Chondrocyte (in vitro differentiated cells): ENCODE measurements around the gene ARMC9. TPM values are rescaled to one million over a fixed set of nuclear protein-coding genes. Genes with fewer than 3 reads are reported as not detected.
A peak's percentile ranks its signal among the peaks of the same experiment; 100 is the strongest.

Experiments used
- DNase-seq: peaks from one replicate; pipeline ENCODE4 v3.0.0; 2021; ENCODE audit warnings: mixed read lengths, low spot score
- H3K27ac Mint-ChIP-seq: one replicate; pipeline ENCODE4 v1.8.0; 2021; ENCODE audit warnings: mild to moderate bottlenecking, moderate library complexity, mixed read lengths; ENCODE audit not compliant: unreplicated experiment
- H3K27me3 Mint-ChIP-seq: 2 replicates; pipeline ENCODE4 v1.8.0; 2021; ENCODE audit warnings: low read depth, mixed read lengths
- H3K36me3 Mint-ChIP-seq: 2 replicates; pipeline ENCODE4 v1.8.0; 2021; ENCODE audit warnings: low read depth, mixed read lengths
- H3K4me1 Mint-ChIP-seq: 2 replicates; pipeline ENCODE4 v1.8.0; 2021; ENCODE audit warnings: low read depth, mild to moderate bottlenecking, mixed read lengths
- H3K4me3 Mint-ChIP-seq: one replicate; pipeline ENCODE4 v1.8.0; 2021; ENCODE audit warnings: mild to moderate bottlenecking, moderate library complexity, mixed read lengths; ENCODE audit not compliant: unreplicated experiment
- H3K9me3 Mint-ChIP-seq: 2 replicates; pipeline ENCODE4 v1.8.0; 2021; ENCODE audit warnings: low read depth, mixed read lengths
- CTCF ChIP-seq: fragments of 200-600 bp; sonication (generic); IDR thresholded peaks from 2 replicates; pipeline ENCODE4 v1.5.0; 2021; ENCODE audit warnings: antibody characterized with exemption, mild to moderate bottlenecking, moderate library complexity
- total RNA-seq: library from RNA; stranded (reverse); gene quantifications from 3 replicates; pipeline ENCODE4 v1.2.1, GENCODE V29; 2021

ARMC9 gene
- total RNA-seq, 1 donor from 2014 or later = 188 TPM

- TF ChIP-seq CTCF = no peak
- peak overlapping the region; percentile 91 for H3K27ac Mint-ChIP-seq
- DNase-seq = no peak
- H3K4me1 Mint-ChIP-seq = peaks cover 82% of the 10 kb centered on the region
- no peaks in the 10 kb centered on the region for H3K9me3 Mint-ChIP-seq
- no peaks in the 10 kb centered on the region for H3K27me3 Mint-ChIP-seq
- peak overlapping the region; percentile 51 for H3K4me3 Mint-ChIP-seq
- H3K36me3 Mint-ChIP-seq = peaks cover 47% of the 10 kb centered on the region
These were observed 5.7 kb downstream of the ARMC9 start for GRCh38 chr2:231204146-231204545.

GRCh38 chr2:231204581-231204980, 6.2 kb downstream of the ARMC9 start:
- Mint-ChIP-seq H3K27ac (peak overlapping the region; percentile 91), H3K4me3 (peak overlapping the region; percentile 51), H3K4me1 (peaks cover 79% of the 10 kb centered on the region), H3K9me3 (no peaks in the 10 kb centered on the region), H3K36me3 (peaks cover 47% of the 10 kb centered on the region), H3K27me3 (no peaks in the 10 kb centered on the region)
- no peak for TF ChIP-seq CTCF
- no peak for DNase-seq

GRCh38 chr2:231207734-231208133, 9.3 kb downstream of the ARMC9 start:
- no peak for TF ChIP-seq CTCF
- Mint-ChIP-seq H3K4me3 (no peak overlapping the region), H3K9me3 (no peaks in the 10 kb centered on the region), H3K27ac (peak overlapping the region; percentile 75), H3K4me1 (peaks cover 79% of the 10 kb centered on the region), H3K36me3 (peaks cover 44% of the 10 kb centered on the region), H3K27me3 (no peaks in the 10 kb centered on the region)
- no peak for DNase-seq

- H3K27ac Mint-ChIP-seq = peak overlapping the region; percentile 95
- no peak for DNase-seq
- H3K9me3 Mint-ChIP-seq = no peaks in the 10 kb centered on the region
- H3K36me3 Mint-ChIP-seq = peaks cover 43% of the 10 kb centered on the region
- TF ChIP-seq CTCF = no peak
- H3K4me1 Mint-ChIP-seq = peaks cover 67% of the 10 kb centered on the region
- H3K4me3 Mint-ChIP-seq = no peak overlapping the region
- no peaks in the 10 kb centered on the region for H3K27me3 Mint-ChIP-seq
These were observed 12.4 kb downstream of the ARMC9 start for GRCh38 chr2:231210782-231211181.

GRCh38 chr2:231211486-231211885, 13.1 kb downstream of the ARMC9 start:
- TF ChIP-seq CTCF = peak; percentile 6
- peak overlapping the region; percentile 95 for H3K27ac Mint-ChIP-seq
- H3K4me3 Mint-ChIP-seq = peak overlapping the region; percentile 14
- H3K36me3 Mint-ChIP-seq = peaks cover 47% of the 10 kb centered on the region
- DNase-seq = no peak
- H3K9me3 Mint-ChIP-seq = no peaks in the 10 kb centered on the region
- peaks cover 61% of the 10 kb centered on the region for H3K4me1 Mint-ChIP-seq
- no peaks in the 10 kb centered on the region for H3K27me3 Mint-ChIP-seq
